Esophagus muscularis mucosa (tissue), 4 donors: ENCODE data around the gene KCNIP3. TPM values are rescaled to one million over a fixed set of nuclear protein-coding genes. Genes with fewer than 3 reads are reported as not detected.

Experiments
- DNase-seq: peaks from one replicate; pipeline ENCODE4 v3.0.0-alpha.2; 2017; ENCODE audit errors: extremely low spot score
- H3K27ac ChIP-seq, 4 donors: fragments of 200-600 bp; sonication (generic); replicated peaks in 1 of 4; 1 replicate in 3 of 4; 2 replicates in 1 of 4; pipeline ENCODE4 v1.5.1; 2016 to 2019; ENCODE audit warnings: mild to moderate bottlenecking in 1 of 4
- H3K27me3 ChIP-seq, 4 donors: fragments of 200-600 bp; sonication (generic); one replicate each; pipeline versions ENCODE4 v1.5.1 to v1.6.0; 2016 to 2019
- H3K36me3 ChIP-seq, 4 donors: fragments of 200-600 bp; sonication (generic); one replicate each; pipeline ENCODE4 v1.5.1; 2016 to 2019
- H3K4me1 ChIP-seq, 4 donors: fragments of 200-600 bp; sonication (generic); one replicate each; pipeline ENCODE4 v1.5.1; 2016 to 2019
- H3K4me3 ChIP-seq, 4 donors: fragments of 200-600 bp; sonication (generic); 1 replicate in 2 of 4; 2 replicates in 2 of 4; pipeline ENCODE4 v1.5.1; 2016 to 2019; ENCODE audit warnings: mild to moderate bottlenecking in 4 of 4, moderate library complexity in 1 of 4
- H3K9me3 ChIP-seq, 4 donors: fragments of 200-600 bp; sonication (generic); 1 replicate in 3 of 4; 2 replicates in 1 of 4; pipeline ENCODE4 v1.5.1; 2016 to 2019
- EP300 ChIP-seq: sonication (generic); formaldehyde crosslinking; IDR thresholded peaks from one replicate; pipeline ENCODE4 v1.6.1; 2017; ENCODE audit warnings: antibody characterized with exemption
- POLR2A ChIP-seq: fragments of 450-650 bp; IDR thresholded peaks from one replicate; pipeline ENCODE4 v1.6.1; 2017; ENCODE audit warnings: antibody characterized with exemption, moderate library complexity, mild to moderate bottlenecking, low read depth
- POLR2AphosphoS5 ChIP-seq, 2 donors: sonication (generic); formaldehyde crosslinking; IDR thresholded peaks; one replicate each; pipeline ENCODE4 v1.6.1; 2017; ENCODE audit warnings: antibody characterized with exemption in 2 of 2
- whole genome bisulfite sequencing: methylation state at CpG from one replicate; pipeline ENCODE4 v1.1.5; 2018; 5-methylcytosine and 5-hydroxymethylcytosine counted together
- intact Hi-C: fragments of 100-400 bp; cut with DNase I; formaldehyde crosslinking; loops from one replicate; pipeline ENCODE4 v1.15.1; 2023
- total RNA-seq, 4 donors: library from RNA; depleted of rRNA; stranded (reverse); fragments of >200 nt; gene quantifications; one replicate each; pipeline versions ENCODE4 v1.1.0 to v1.2.1, GENCODE V29; 2016
- TF ChIP-seq, protein P1 (sequence below), 3 experiments: fragments of 200-600 bp in 2 of 3; fragments of 450-650 bp in 1 of 3; sonication (generic) in 2 of 3; IDR thresholded peaks; one replicate each; pipeline ENCODE4 v1.5.1; 2017 to 2019; ENCODE audit warnings: antibody characterized with exemption in 3 of 3, mild to moderate bottlenecking in 2 of 3, moderate library complexity in 1 of 3

KCNIP3 gene
- total RNA-seq, 4 donors from 2014 or later: 15.8 to 29.9 (median 23.0) TPM

GRCh38 chr2:95296011-95296410, 1.1 kb upstream of the KCNIP3 start:
- 65% methylated on average over 5 of the region's 5 CpGs for WGBS
- no peak overlapping the region for H3K4me3 ChIP-seq
- peaks cover 0 to 11% (median 9%) of the 10 kb centered on the region in 4 donors for H3K9me3 ChIP-seq

GRCh38 chr2:95297639-95298395, 670 bp downstream of the KCNIP3 start:
- TF ChIP-seq, protein P1, sequence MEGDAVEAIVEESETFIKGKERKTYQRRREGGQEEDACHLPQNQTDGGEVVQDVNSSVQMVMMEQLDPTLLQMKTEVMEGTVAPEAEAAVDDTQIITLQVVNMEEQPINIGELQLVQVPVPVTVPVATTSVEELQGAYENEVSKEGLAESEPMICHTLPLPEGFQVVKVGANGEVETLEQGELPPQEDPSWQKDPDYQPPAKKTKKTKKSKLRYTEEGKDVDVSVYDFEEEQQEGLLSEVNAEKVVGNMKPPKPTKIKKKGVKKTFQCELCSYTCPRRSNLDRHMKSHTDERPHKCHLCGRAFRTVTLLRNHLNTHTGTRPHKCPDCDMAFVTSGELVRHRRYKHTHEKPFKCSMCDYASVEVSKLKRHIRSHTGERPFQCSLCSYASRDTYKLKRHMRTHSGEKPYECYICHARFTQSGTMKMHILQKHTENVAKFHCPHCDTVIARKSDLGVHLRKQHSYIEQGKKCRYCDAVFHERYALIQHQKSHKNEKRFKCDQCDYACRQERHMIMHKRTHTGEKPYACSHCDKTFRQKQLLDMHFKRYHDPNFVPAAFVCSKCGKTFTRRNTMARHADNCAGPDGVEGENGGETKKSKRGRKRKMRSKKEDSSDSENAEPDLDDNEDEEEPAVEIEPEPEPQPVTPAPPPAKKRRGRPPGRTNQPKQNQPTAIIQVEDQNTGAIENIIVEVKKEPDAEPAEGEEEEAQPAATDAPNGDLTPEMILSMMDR (IDR thresholded peaks at IDR 0.05): no peak
- TF ChIP-seq EP300 (no peak), POLR2AphosphoS5 (IDR thresholded peaks at IDR 0.05) (no peak), POLR2A (no peak)
- 70% methylated on average over 11 of the region's 11 CpGs for WGBS
- Histone ChIP-seq H3K27me3 (peaks cover 0 to 54% (median 0%) of the 10 kb centered on the region in 4 donors), H3K4me3 (no peak overlapping the region), H3K9me3 (no peaks in the 10 kb centered on the region), H3K27ac (no peak overlapping the region), H3K36me3 (no peaks in the 10 kb centered on the region), H3K4me1 (peaks cover 0 to 24% (median 0%) of the 10 kb centered on the region in 4 donors)
- no peak for DNase-seq
- intact Hi-C loops: no loop called here

More at GRCh38 chr2:95296011-95296410, 1.1 kb upstream of the KCNIP3 start:
- DNase-seq: no peak
- TF ChIP-seq, protein P1 (IDR thresholded peaks at IDR 0.05): no peak
- TF ChIP-seq POLR2A (no peak), EP300 (no peak), POLR2AphosphoS5 (IDR thresholded peaks at IDR 0.05) (no peak)
- intact Hi-C loops: no loop called here
- Histone ChIP-seq H3K36me3 (no peaks in the 10 kb centered on the region), H3K4me1 (peaks cover 0 to 24% (median 0%) of the 10 kb centered on the region in 4 donors), H3K27me3 (peaks cover 0 to 36% (median 0%) of the 10 kb centered on the region in 4 donors), H3K27ac (no peak overlapping the region)

GRCh38 chr2:95298486-95299111, 1.5 kb downstream of the KCNIP3 start:
- H3K4me3 ChIP-seq: no peak overlapping the region
- no peak for TF ChIP-seq POLR2A
- no peak for TF ChIP-seq EP300
- TF ChIP-seq POLR2AphosphoS5 (IDR thresholded peaks at IDR 0.05): no peak
- TF ChIP-seq, protein P1 (IDR thresholded peaks at IDR 0.05): no peak
- no peaks in the 10 kb centered on the region for H3K9me3 ChIP-seq
- H3K27ac ChIP-seq: no peak overlapping the region
- H3K36me3 ChIP-seq: no peaks in the 10 kb centered on the region
- intact Hi-C loops: no loop called here
- no peak for DNase-seq
- H3K27me3 ChIP-seq: peaks cover 0 to 62% (median 0%) of the 10 kb centered on the region in 4 donors
- peaks cover 0 to 24% (median 0%) of the 10 kb centered on the region in 4 donors for H3K4me1 ChIP-seq
- WGBS: 82% methylated on average over 3 of the region's 9 CpGs

- no peaks in the 10 kb centered on the region for H3K36me3 ChIP-seq
- no peaks in the 10 kb centered on the region for H3K9me3 ChIP-seq
- H3K4me1 ChIP-seq: peaks cover 0 to 24% (median 0%) of the 10 kb centered on the region in 4 donors
- WGBS: 78% methylated on average over 7 of the region's 9 CpGs
- peaks cover 0 to 62% (median 0%) of the 10 kb centered on the region in 4 donors for H3K27me3 ChIP-seq
- DNase-seq: no peak
- intact Hi-C loops: no loop called here
- H3K4me3 ChIP-seq: no peak overlapping the region
- TF ChIP-seq, protein P1 (IDR thresholded peaks at IDR 0.05): no peak
- TF ChIP-seq EP300 (no peak), POLR2A (no peak), POLR2AphosphoS5 (IDR thresholded peaks at IDR 0.05) (no peak)
- no peak overlapping the region for H3K27ac ChIP-seq
Measured at GRCh38 chr2:95299961-95300360, 2.8 kb downstream of the KCNIP3 start.
